ENCODE data around the gene RAPGEF3. TPM values are rescaled to one million over a fixed set of nuclear protein-coding genes. Genes with fewer than 3 reads are reported as not detected.

Gene RAPGEF3
- total RNA-seq, 6 donors from 2014 or later, result 19.0 to 94.0 (median 52.1) TPM

- no peaks in the 10 kb centered on the region for H3K9me3 ChIP-seq
- peak overlapping the region in 1 of 4 donors; percentile 94 for H3K27ac ChIP-seq
- H3K4me3 ChIP-seq, result peak overlapping the region in 1 of 4 donors; percentile 69
- TF ChIP-seq EP300 (IDR thresholded peaks at IDR 0.05) (no peak), POLR2AphosphoS5 (IDR thresholded peaks at IDR 0.05) (no peak)
- H3K27me3 ChIP-seq, result no peaks in the 10 kb centered on the region
- no peaks in the 10 kb centered on the region for H3K36me3 ChIP-seq
- H3K4me1 ChIP-seq, result peaks cover 18 to 29% (median 23%) of the 10 kb centered on the region in 4 donors
- ATAC-seq (ENCODE audit: low FRiP score in 2 of 2) (no peak), DNase-seq (no peak)
Observed at GRCh38 chr12:47707355-47707754, 51.3 kb downstream of the RAPGEF3 start.

GRCh38 chr12:47705566-47706425 is 52.9 kb downstream of the RAPGEF3 start, which contains the start of gene RPAP3:
TSS of gene RPAP3 (minus strand) at chr12:47706030. CDS start at chr12:47702840, 3,190 bp downstream.
- H3K36me3 ChIP-seq, result no peaks in the 10 kb centered on the region
- H3K4me3 ChIP-seq, result peak within 1 kb of the TSS; percentile 69 to 98 (median 96)
- TF ChIP-seq, protein P1, sequence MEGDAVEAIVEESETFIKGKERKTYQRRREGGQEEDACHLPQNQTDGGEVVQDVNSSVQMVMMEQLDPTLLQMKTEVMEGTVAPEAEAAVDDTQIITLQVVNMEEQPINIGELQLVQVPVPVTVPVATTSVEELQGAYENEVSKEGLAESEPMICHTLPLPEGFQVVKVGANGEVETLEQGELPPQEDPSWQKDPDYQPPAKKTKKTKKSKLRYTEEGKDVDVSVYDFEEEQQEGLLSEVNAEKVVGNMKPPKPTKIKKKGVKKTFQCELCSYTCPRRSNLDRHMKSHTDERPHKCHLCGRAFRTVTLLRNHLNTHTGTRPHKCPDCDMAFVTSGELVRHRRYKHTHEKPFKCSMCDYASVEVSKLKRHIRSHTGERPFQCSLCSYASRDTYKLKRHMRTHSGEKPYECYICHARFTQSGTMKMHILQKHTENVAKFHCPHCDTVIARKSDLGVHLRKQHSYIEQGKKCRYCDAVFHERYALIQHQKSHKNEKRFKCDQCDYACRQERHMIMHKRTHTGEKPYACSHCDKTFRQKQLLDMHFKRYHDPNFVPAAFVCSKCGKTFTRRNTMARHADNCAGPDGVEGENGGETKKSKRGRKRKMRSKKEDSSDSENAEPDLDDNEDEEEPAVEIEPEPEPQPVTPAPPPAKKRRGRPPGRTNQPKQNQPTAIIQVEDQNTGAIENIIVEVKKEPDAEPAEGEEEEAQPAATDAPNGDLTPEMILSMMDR (IDR thresholded peaks at IDR 0.05), result peak; percentile 47 to 85 (median 76)
- TF ChIP-seq EP300 (IDR thresholded peaks at IDR 0.05) (no peak), POLR2A (IDR thresholded peaks at IDR 0.05) (peak in 3 of 4 donors; percentile 55 to 86 (median 72)), POLR2AphosphoS5 (IDR thresholded peaks at IDR 0.05) (peak; percentile 94 to 97)
- ATAC-seq (ENCODE audit: low FRiP score in 2 of 2) (peak; percentile 98 to 100), DNase-seq (peak; percentile 98 to 100)
- H3K9me3 ChIP-seq, result no peaks in the 10 kb centered on the region
- H3K27me3 ChIP-seq, result no peaks in the 10 kb centered on the region
- H3K27ac ChIP-seq, result peak within 1 kb of the TSS; percentile 86 to 94 (median 92)
- WGBS, 2 donors, result 0 to 7% methylated on average over 3 to 49 of the region's 66 CpGs
- peaks cover 18 to 29% (median 23%) of the 10 kb centered on the region in 4 donors for H3K4me1 ChIP-seq

- DNase-seq, result no peak
- Histone ChIP-seq H3K4me3 (peak overlapping the region; percentile 69 to 98 (median 96)), H3K36me3 (peaks cover 0 to 5% (median 2%) of the 10 kb centered on the region in 4 donors), H3K9me3 (no peaks in the 10 kb centered on the region), H3K27ac (peak overlapping the region; percentile 86 to 94 (median 92)), H3K27me3 (no peaks in the 10 kb centered on the region), H3K4me1 (peaks cover 18 to 29% (median 23%) of the 10 kb centered on the region in 4 donors)
- TF ChIP-seq, protein P1 (IDR thresholded peaks at IDR 0.05), result no peak
- no peak for TF ChIP-seq POLR2A (IDR thresholded peaks at IDR 0.05)
- TF ChIP-seq POLR2AphosphoS5 (IDR thresholded peaks at IDR 0.05), result no peak
- TF ChIP-seq EP300 (IDR thresholded peaks at IDR 0.05), result no peak
- WGBS, 2 donors, result 1 to 3% methylated on average over 6 to 9 of the region's 9 CpGs
- no peak for ATAC-seq (ENCODE audit: low FRiP score in 2 of 2)
Observed at GRCh38 chr12:47705229-47705565, 53.5 kb downstream of the RAPGEF3 start.

- ATAC-seq (ENCODE audit: low FRiP score in 2 of 2) (no peak), DNase-seq (no peak)
- Histone ChIP-seq H3K4me1 (peaks cover 18 to 29% (median 23%) of the 10 kb centered on the region in 4 donors), H3K4me3 (peak overlapping the region in 2 of 4 donors; percentile 69 to 98), H3K27me3 (no peaks in the 10 kb centered on the region), H3K9me3 (no peaks in the 10 kb centered on the region), H3K27ac (no peak overlapping the region), H3K36me3 (peaks cover 0 to 9% (median 4%) of the 10 kb centered on the region in 4 donors)
- 92 to 93% methylated on average over 9 of the region's 9 CpGs for WGBS, 2 donors
- TF ChIP-seq, protein P1 (IDR thresholded peaks at IDR 0.05), result no peak
- no peak for TF ChIP-seq EP300 (IDR thresholded peaks at IDR 0.05)
- TF ChIP-seq POLR2AphosphoS5 (IDR thresholded peaks at IDR 0.05), result no peak
- no peak for TF ChIP-seq POLR2A (IDR thresholded peaks at IDR 0.05)
Observed at GRCh38 chr12:47704719-47705118, 54.0 kb downstream of the RAPGEF3 start.

GRCh38 chr12:47700263-47700662 is 58.4 kb downstream of the RAPGEF3 start:
- ATAC-seq (ENCODE audit: low FRiP score in 2 of 2) (no peak), DNase-seq (no peak)
- Histone ChIP-seq H3K27ac (no peak overlapping the region), H3K36me3 (peaks cover 0 to 29% (median 8%) of the 10 kb centered on the region in 4 donors), H3K4me3 (no peak overlapping the region), H3K9me3 (no peaks in the 10 kb centered on the region), H3K4me1 (peaks cover 6 to 11% (median 9%) of the 10 kb centered on the region in 4 donors), H3K27me3 (no peaks in the 10 kb centered on the region)
- TF ChIP-seq EP300 (IDR thresholded peaks at IDR 0.05), result no peak
- TF ChIP-seq, protein P1 (IDR thresholded peaks at IDR 0.05), result no peak
- no peak for TF ChIP-seq POLR2A (IDR thresholded peaks at IDR 0.05)
- no peak for TF ChIP-seq POLR2AphosphoS5 (IDR thresholded peaks at IDR 0.05)
- WGBS, 2 donors, result 89 to 92% methylated on average over 2 of the region's 2 CpGs

All from upper lobe of left lung (tissue), 6 donors.